Progenitor cell of endocrine pancreas (in vitro differentiated cells): ENCODE data around the gene SLC12A2. TPM values are rescaled to one million over a fixed set of nuclear protein-coding genes. Genes with fewer than 3 reads are reported as not detected.

Experiments
- DNase-seq: peaks from one replicate; pipeline ENCODE4 v3.0.0; 2021; ENCODE audit warnings: low spot score; ENCODE audit not compliant: unreplicated experiment
- H3K27ac Mint-ChIP-seq: 2 replicates; pipeline ENCODE4 v1.8.0; 2021; ENCODE audit warnings: mild to moderate bottlenecking, moderate library complexity, mixed read lengths
- H3K27me3 Mint-ChIP-seq: 2 replicates; pipeline ENCODE4 v1.8.0; 2021; ENCODE audit warnings: mixed read lengths
- H3K36me3 Mint-ChIP-seq: 2 replicates; pipeline ENCODE4 v1.8.0; 2022; ENCODE audit warnings: mixed read lengths; ENCODE audit not compliant: insufficient read depth
- H3K4me1 Mint-ChIP-seq: 2 replicates; pipeline ENCODE4 v1.8.0; 2021; ENCODE audit warnings: low read depth, mixed read lengths
- H3K4me3 Mint-ChIP-seq: 2 replicates; pipeline ENCODE4 v1.8.0; 2021; ENCODE audit warnings: low read depth, mild to moderate bottlenecking, moderate library complexity, mixed read lengths
- H3K9me3 Mint-ChIP-seq: 2 replicates; pipeline ENCODE4 v1.8.0; 2021; ENCODE audit warnings: low read depth, mixed read lengths
- CTCF ChIP-seq: fragments of 200-600 bp; sonication (generic); IDR thresholded peaks from one replicate; pipeline ENCODE4 v1.5.0; 2021; ENCODE audit warnings: antibody characterized with exemption, mild to moderate bottlenecking; ENCODE audit not compliant: unreplicated experiment
- total RNA-seq: library from RNA; stranded (reverse); gene quantifications from 2 replicates; pipeline ENCODE4 v1.2.1, GENCODE V29; 2021

Gene SLC12A2
- total RNA-seq, 1 donor from 2014 or later = 51.7 TPM

GRCh38 chr5:128196791-128197190 lies 113.2 kb downstream of the SLC12A2 start:
- Mint-ChIP-seq H3K4me3 (no peak overlapping the region), H3K36me3 (peaks cover 16% of the 10 kb centered on the region), H3K27ac (no peak overlapping the region), H3K27me3 (peaks cover 6% of the 10 kb centered on the region), H3K9me3 (no peaks in the 10 kb centered on the region), H3K4me1 (peaks cover 14% of the 10 kb centered on the region)
- no peak for DNase-seq
- TF ChIP-seq CTCF = no peak

- Mint-ChIP-seq H3K27me3 (peaks cover 10% of the 10 kb centered on the region), H3K36me3 (peaks cover 14% of the 10 kb centered on the region), H3K9me3 (no peaks in the 10 kb centered on the region), H3K4me1 (peaks cover 14% of the 10 kb centered on the region), H3K27ac (no peak overlapping the region), H3K4me3 (no peak overlapping the region)
- no peak for TF ChIP-seq CTCF
- DNase-seq = no peak
These were observed 114.4 kb downstream of the SLC12A2 start for GRCh38 chr5:128197896-128198522.

- Mint-ChIP-seq H3K36me3 (peaks cover 10% of the 10 kb centered on the region), H3K4me1 (peaks cover 14% of the 10 kb centered on the region), H3K27ac (no peak overlapping the region), H3K4me3 (no peak overlapping the region), H3K27me3 (peaks cover 11% of the 10 kb centered on the region), H3K9me3 (no peaks in the 10 kb centered on the region)
- no peak for TF ChIP-seq CTCF
- no peak for DNase-seq
These were observed 115.5 kb downstream of the SLC12A2 start for GRCh38 chr5:128199104-128199503.

GRCh38 chr5:128199611-128200010 lies 116.0 kb downstream of the SLC12A2 start:
- no peak for DNase-seq
- Mint-ChIP-seq H3K9me3 (no peaks in the 10 kb centered on the region), H3K4me1 (peaks cover 14% of the 10 kb centered on the region), H3K4me3 (no peak overlapping the region), H3K27me3 (peaks cover 11% of the 10 kb centered on the region), H3K27ac (no peak overlapping the region), H3K36me3 (peaks cover 10% of the 10 kb centered on the region)
- TF ChIP-seq CTCF = no peak

GRCh38 chr5:128201065-128201926 lies 117.7 kb downstream of the SLC12A2 start:
- H3K4me1 Mint-ChIP-seq = peaks cover 14% of the 10 kb centered on the region
- peak; percentile 92 for TF ChIP-seq CTCF
- H3K36me3 Mint-ChIP-seq = peaks cover 8% of the 10 kb centered on the region
- DNase-seq = peak; percentile 84
- H3K27me3 Mint-ChIP-seq = peaks cover 11% of the 10 kb centered on the region
- H3K4me3 Mint-ChIP-seq = peak overlapping the region; percentile 66
- H3K9me3 Mint-ChIP-seq = no peaks in the 10 kb centered on the region
- peak overlapping the region; percentile 58 for H3K27ac Mint-ChIP-seq
